GM18520 (cell line): Measurements from ENCODE around the gene PPM1H.
"Not testable (repeated sequence)": the region's sequence is repeated elsewhere in the genome, so short reads cannot be mapped to it uniquely, and the experiment has no call there.

Experiments used
- ATAC-seq: cut with Tn5 transposase; IDR thresholded peaks from one replicate; pipeline ENCODE4 v1.9.1; 2021; ENCODE audit not compliant: unreplicated experiment

PPM1H gene

GRCh38 chr12:62910549-62911169, 24.3 kb downstream of the PPM1H start:
- ATAC-seq: no peak

GRCh38 chr12:62909340-62909739, 25.6 kb downstream of the PPM1H start:
- ATAC-seq: no peak

- no peak for ATAC-seq
Measured at GRCh38 chr12:62908674-62909073, 26.3 kb downstream of the PPM1H start.

GRCh38 chr12:62907561-62907960, 27.4 kb downstream of the PPM1H start:
- no peak for ATAC-seq

GRCh38 chr12:62907078-62907477, 27.9 kb downstream of the PPM1H start:
- ATAC-seq: no peak

GRCh38 chr12:62903151-62903550, 31.8 kb downstream of the PPM1H start:
- no peak for ATAC-seq

GRCh38 chr12:62900686-62901272, 34.2 kb downstream of the PPM1H start:
- ATAC-seq: no peak

- no peak for ATAC-seq
Measured at GRCh38 chr12:62899568-62900390, 35.2 kb downstream of the PPM1H start.

- ATAC-seq: no peak
Measured at GRCh38 chr12:62898526-62898925, 36.4 kb downstream of the PPM1H start.

GRCh38 chr12:62895351-62895877, 39.5 kb downstream of the PPM1H start:
- ATAC-seq: no peak

GRCh38 chr12:62893276-62893675, 41.7 kb downstream of the PPM1H start:
- ATAC-seq: no peak

- no peak for ATAC-seq
Measured at GRCh38 chr12:62891805-62892549, 43.0 kb downstream of the PPM1H start.

GRCh38 chr12:62888454-62889110, 46.4 kb downstream of the PPM1H start:
- no peak for ATAC-seq

- no peak for ATAC-seq
Measured at GRCh38 chr12:62886796-62887195, 48.2 kb downstream of the PPM1H start.

- no peak for ATAC-seq
Measured at GRCh38 chr12:62885242-62885641, 49.7 kb downstream of the PPM1H start.

GRCh38 chr12:62884832-62885231, 50.1 kb downstream of the PPM1H start:
- ATAC-seq: not testable (repeated sequence)

GRCh38 chr12:62882696-62883095, 52.3 kb downstream of the PPM1H start:
- ATAC-seq: no peak

- ATAC-seq: no peak
Measured at GRCh38 chr12:62882140-62882539, 52.8 kb downstream of the PPM1H start.

- ATAC-seq: no peak
Measured at GRCh38 chr12:62879691-62880090, 55.3 kb downstream of the PPM1H start.

GRCh38 chr12:62879228-62879627, 55.7 kb downstream of the PPM1H start:
- ATAC-seq: not testable (repeated sequence)

GRCh38 chr12:62878211-62878610, 56.7 kb downstream of the PPM1H start:
- ATAC-seq: no peak
